Kidney capillary endothelial cell (primary cell): Measurements from ENCODE around the gene HEG1.

Source experiments
- DNase-seq: peaks from one replicate; pipeline ENCODE4 v3.0.0-alpha.2; 2018; ENCODE audit warnings: low spot score

The HEG1 gene

DNA sequence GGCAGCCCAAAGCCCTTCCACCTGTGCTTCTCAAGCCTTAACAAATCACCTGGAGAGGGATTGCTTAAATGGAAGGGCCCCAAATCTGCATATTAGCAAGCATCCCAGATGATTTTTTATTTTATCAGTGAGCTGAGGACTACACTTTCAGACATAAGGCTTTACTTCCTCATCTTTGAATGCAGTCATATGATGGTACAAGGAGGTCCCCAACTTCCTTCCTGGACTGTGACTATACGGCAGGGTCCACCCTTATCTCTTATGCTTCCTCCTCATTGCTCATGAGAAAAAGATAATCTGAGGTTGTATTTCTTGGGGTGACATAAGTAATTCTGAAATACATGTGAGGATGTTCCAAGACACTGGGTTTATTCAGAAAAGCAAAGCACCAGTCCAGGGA lies 13.7 kb upstream of the HEG1 start:
- no peak for DNase-seq

DNA sequence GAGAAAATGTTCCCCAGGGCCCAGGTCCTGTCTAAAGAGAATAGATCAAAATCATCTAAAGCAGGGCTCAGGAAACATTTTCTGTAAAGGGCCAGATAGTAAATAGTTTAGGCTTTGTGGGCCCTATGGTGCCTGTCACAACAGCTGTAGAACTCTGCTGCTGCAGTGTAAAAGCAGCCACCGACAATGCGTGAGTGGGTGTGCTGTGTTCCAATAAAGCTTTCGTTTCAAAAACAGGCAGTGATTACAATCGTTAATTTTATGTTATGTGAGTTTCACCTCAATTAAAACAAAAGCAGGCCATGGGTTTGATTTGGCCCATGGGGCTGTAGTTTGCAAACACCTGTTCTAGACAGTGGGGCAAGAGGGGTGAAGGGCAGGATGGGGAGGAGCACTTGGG lies 12.5 kb upstream of the HEG1 start:
- no peak for DNase-seq

DNA sequence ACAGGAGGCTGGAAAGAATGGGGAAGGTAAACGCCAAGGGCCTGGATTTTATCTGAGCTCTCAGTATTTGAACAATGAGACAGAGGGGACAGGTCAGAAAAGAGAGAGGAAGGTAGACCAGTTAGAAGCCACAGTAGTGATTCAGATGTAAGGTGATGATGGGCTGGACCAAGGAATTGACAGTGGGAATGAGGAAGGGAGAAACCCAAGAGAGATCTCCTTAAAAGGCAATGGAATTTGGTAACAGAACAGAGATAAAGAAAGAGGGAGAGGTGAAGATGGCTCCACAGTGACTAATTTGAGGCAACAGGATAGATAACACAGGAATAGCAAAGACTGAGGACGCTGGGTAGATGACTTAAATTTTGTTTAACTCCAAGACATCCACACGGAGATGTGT lies 11.4 kb upstream of the HEG1 start:
- DNase-seq, result no peak

DNA sequence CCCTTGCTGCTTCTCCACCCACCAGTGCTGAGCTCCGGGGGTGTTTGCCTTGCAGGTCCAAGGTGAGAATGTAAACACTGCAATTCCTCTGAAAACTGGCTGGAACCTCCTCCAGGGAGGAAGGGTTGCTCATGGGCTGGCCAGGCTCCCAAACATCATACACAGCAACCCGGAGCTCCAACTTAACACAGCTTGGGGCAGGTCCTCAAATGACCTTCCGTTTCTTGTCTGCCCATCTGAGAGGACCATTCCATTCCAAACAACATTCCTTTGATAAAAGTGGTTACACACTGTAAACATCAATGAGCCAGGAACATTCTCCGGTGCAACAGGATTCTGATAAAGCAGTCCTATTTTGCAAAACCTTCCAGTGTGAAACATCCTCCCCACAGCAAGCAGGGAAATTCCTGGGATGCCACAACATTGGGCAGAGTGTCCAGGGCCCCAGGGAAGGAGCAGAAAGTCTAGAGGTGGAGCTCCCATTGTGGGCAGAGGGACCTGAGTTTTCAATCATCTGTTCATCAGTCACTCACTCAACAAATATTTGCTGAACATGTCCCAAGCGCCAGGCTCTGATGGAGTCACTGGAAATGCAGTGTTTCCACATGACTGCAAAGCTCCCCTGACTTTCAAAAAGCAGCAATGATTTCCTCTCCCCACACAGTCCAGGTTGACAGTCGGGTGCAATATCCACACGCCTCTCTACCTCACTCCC lies 7.3 kb upstream of the HEG1 start:
- DNase-seq, result no peak

DNA sequence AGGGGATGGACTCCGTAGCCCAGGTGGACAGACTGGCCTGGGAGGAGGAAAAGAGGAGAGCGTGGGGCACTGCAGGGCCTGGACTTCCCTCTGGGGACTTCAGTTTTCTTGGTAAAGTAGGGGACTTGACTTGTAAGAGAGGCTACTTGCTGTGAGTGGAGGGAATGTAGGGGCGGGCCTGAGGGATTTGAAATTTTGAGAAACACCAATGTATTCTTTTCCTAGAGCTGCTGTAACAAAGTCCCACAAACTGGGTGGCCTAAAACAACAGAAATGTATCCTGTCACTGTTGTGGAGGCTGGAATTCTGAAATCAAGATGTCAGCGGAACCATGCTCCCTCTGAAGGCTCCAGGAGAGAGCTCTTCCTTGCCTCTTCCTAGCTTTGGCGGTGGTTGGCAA lies 5.8 kb upstream of the HEG1 start:
- no peak for DNase-seq

DNA sequence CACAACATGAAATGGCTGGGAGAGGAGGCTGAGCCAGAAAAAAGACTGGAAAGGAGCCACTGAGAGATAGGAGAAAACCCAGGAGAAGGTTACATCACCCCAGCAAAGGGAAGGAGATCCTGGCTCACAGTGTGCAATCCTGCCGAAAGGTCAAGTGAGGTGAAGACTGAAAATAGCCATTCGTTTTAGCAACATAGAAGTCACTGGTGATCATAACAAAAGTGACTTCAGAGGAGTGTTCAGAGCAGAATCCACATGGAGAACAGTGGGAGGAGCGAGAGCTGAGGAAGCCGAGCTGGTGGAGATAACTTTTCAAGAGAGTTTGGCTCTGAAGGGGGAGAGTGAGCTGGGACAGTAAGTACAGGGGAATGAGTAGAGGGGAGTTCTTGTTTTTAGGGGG lies 5.4 kb upstream of the HEG1 start:
- no peak for DNase-seq

DNA sequence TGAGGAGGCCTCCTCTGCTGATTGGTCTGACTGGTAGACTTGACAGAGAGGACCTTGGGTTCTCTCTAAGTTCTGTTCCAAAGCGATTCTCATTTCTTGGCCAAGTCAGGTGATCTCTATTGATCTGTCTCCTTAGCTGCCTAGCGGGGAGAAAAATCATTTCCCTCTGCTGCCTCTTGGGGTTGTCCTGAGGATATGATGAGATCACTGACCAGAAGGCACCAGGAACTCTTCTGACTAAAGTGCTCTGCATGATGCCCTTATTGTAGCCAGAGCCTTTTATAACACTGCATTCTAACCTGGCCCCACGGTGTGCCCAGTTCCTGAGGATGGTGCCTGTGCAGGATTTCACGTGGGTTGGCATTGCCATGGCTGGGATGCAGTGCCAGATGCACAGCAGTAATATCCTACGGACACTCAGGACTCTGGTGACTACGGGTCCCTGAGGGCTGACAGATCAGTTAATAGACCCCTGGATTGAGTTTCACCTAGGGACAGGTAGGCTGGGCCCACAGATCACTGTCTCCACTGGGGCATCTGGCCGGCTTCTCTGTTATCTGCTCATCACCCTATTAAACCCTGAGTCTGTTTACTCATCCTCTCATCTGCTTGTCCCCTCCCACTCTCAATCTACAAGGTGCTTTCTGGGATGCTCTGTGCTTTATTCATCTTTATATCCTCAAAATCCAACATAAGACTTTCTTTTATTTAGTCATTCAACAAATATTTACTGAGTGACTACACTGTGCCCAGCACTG lies 3.9 kb upstream of the HEG1 start:
- peak; percentile 36 for DNase-seq

DNA sequence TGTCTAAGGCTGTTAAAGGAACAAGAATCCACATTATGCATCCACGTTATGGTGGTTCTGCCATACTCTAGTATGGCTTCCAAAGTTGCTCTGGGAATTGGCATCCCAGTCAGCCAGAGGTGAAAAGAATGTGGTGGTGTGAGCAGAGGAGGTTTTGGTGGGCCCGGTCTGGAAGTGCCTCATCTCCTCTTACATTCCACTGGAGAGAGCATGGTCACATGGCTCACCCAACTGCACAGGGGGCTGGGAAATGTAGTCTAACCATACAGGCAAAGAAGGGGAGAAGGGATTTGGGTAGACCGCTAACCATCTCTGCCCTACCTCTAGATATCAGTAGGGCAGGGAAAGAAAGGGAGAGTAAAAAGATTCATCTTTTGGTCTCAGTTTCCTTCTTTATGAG lies 3.2 kb upstream of the HEG1 start:
- DNase-seq, result no peak

DNA sequence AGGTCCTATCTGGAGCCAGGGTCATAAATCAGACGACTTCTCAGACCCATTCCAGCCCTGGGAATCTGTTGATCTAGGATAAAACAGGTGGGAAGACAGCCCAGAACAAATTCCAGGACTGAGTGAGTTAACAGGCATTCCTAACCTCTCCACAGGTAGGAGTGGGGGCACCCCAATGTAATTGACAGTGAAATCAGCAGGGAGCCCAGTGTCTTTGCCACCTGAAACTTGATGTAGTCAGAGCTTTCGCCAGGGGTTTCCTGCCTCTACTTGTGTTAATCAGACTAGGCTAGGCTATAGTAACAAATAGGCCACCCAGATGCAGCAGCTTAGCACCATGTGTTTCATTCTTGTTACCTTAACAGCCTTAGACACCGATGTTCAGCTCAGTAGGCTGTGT lies 2.7 kb upstream of the HEG1 start:
- no peak for DNase-seq

DNA sequence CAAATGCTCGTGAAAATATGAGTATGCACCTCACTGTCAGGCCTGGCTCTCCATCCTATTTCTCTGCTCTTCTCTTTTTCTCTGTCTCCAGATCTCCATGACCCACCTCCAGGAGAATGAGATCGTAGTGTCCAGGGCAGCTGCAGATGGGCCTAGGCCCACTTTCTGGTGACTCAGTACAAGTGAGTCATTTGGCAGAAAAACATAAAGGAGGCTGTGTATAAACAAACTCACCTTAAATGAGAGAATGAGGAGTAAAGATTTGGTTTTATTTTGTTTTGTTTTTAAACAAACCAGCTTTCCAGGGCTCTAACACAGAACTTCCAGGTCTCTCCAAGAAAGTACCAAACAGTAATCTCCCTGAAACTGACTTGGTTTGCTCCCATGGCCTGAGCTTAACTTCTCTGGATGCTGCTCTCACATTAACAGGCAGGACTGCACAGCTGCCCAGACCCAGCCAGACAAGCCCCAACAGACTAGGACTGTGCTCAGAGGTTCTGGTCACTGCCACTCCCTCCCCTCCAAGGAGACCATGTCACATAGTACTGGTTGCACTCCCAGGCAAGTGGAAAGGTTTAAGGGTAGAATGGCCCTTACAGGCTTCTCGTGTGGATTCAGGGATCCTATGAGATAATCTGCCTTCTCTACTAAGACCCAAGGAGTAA lies 1.5 kb upstream of the HEG1 start:
- peak; percentile 66 for DNase-seq

DNA sequence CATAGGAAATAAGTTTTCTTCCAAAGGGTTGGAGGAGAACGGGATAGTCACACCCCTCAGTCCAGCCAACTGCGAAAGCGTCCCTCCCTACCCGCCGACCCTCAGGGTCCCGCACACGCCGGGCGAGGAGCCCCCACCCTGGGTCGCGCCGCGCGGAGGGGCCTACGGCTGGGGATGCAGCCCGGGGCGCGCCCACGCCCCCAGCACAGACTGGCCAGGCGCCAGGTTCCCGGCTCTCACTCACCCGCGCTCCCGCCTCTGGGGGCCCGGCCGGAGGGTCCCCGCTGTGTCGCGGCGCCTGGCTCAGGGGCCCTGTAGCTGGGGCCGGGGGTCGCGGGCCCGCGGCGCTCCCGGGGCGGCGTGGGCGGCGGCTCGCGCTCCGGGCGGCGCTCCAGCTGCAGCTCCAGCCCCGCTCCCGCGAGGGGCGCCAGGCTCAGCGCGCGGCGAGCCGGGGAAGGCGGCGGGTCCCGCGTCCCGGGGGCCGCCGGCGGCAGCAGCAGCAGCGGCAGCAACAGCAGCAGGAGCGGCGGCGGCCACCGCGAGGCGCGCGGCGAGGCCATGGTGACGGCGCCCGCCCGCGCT lies 375 bp downstream of the HEG1 start:
- DNase-seq, result no peak

DNA sequence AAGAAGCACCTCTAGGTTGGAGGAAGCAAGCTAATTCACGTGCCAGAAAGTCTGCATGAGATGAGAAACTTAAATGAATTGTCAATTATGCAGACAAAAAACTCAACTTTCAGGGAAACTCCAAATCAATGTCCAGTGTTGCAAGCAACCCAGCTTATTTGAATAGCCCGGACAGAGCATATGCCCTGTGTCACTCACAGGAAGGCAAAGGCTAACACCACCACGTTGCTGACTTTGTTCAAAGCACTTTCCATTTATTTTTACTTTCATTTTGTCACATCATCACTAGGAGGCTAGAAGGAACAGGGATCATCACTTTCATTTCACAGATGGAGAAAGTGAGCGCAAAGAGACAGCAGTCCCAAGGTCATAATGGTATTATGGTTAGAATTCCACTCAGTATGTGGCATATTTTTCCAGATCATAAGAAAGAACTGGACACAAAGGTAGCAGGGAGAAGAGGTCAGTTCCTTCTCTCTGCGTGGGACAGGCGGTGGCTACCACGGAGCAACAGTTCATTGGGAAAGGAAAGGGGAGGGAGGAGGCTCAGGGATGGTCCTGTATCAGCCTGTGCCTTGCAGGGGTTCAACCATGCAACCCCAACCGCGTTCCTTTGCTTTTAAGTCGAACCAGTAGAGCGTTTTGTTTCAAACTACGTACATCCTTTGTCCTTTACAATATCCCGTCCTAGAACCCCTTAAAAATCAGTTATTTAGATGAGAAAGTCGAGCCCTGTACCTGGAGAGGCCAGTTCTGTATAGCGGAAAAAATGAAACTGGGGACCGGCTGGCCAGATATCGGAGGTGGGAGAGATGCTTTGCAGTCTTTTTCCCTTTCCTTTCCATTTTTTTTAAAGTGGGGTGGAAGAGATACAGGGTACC lies 1.1 kb downstream of the HEG1 start:
- peak; percentile 36 for DNase-seq

DNA sequence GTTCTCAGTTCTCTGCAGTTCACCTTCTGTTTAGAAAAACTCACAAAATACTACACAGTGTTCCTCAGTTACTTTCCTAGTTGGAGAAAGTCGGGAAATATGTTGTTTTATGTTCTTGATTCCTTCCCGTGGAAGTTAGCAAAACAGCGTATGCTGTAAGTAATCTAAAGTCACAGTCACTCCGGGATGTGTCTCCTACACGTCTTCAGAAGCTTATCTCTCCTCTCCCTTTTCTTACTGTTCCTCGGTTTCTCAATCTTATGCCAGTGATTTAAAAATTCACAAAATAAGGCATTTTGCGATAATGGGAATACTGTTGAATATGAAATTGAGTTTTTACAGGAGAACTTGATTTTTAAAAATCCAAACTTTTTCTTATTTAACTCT lies 1.7 kb downstream of the HEG1 start:
- peak; percentile 22 for DNase-seq

DNA sequence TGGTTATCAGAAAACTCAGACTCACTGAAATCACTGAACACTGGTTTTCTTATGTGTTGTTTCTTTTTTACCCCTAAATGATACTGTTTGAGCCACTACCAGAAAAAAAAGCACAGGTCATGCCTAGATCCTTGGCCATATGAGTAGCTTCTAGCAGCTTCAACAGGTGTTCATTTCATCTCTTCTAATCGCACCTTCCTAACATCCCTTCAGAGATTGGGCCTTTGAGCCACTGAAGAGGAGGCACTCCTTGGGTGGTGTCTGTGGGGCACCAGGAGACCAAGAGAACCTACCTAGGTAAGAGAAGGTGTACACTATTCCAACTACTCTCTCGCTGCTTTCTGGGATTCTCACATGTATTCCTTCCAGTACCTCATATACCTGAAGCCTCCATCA lies 2.5 kb downstream of the HEG1 start:
- peak; percentile 16 for DNase-seq

DNA sequence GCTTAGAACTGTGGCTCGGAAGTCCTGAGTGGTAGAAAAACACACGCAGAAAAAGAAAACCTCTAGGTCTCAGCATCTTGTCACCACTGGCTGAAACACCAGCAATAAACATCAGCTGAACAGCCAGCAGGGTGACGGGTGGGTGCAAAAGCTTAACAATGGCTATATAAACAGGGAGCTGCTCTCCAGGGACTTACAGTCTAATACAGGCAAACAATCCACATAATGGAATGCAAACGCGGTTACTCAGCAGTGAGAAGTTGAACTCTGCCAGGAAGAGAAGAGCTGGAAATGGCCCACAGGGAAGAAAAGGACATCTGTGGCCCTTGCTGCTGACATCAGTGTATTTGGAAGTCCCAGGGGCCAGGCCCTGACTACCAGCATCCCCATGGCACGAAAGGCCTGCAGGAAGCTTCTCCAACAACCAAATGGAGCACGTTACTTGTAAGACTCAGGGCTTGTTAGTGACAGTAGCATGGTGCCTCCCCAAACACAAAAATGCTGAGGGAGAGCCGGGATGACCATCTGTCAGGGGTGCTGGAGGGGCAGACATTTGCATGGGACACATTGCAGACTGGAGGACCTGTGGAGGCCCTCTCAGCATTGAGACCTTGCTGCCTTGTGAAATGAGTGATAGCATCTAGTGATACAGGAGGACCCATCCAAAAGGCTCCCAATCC lies 3.0 kb downstream of the HEG1 start:
- peak; percentile 53 for DNase-seq

DNA sequence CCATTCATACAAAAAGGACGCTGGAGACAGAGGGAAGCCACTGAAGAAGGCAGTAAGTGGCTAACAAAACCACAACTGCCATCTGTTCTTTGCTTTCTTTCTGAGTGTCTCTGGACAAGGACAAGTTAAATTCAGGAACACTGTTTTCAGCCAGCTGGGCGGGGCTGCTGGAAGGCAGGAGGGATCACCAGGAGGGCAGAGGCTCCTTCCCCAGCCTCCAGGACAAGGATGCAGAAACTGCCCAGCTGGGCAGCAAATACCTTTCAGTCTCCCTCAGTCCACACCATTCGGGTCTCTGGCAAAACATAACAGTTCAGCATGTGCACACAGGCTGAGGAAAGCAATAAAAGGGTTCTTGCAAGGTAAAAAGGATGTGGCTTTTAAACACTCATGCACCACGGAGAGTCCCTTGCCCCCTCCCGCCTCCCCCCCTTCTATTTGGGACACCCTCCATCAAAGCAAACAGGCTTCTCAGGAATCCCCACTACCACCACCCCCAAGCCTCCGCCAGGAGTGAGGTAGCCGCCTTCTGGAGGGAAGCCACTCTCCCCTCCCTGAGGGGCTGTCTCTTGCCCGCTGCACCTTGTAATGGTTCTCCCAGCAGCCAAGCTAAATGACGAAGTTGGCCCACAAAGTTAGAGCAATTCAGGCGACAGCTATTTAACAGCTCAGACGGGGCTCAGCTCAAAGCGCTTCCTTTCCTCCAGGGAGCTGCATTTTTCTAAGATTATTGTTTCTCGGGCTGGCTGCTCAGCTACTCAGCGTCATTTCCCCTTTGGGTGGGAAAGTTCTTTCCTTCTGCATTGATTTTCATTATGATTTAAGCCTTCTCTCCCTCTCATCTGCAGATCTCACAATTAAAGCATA lies 3.8 kb downstream of the HEG1 start:
- DNase-seq, result peak; percentile 86

DNA sequence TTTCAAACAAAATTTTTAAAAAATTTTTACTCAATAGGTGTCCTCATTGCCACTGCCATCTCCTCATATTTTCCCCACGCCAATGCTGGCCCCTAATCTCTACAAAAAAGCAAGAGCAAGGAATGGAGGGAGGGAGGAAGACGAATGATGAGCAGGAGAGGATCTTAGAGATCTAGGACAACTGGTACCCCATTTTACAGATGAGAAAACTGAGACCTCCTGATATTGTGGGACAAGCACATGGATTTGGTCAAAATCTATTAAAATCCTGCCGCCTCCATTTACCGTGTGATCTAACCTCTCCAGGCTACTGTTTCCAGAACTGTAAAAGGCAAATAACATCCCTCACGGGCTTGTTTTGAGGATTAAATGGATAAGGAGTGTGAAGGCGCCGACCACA lies 4.6 kb downstream of the HEG1 start:
- no peak for DNase-seq

DNA sequence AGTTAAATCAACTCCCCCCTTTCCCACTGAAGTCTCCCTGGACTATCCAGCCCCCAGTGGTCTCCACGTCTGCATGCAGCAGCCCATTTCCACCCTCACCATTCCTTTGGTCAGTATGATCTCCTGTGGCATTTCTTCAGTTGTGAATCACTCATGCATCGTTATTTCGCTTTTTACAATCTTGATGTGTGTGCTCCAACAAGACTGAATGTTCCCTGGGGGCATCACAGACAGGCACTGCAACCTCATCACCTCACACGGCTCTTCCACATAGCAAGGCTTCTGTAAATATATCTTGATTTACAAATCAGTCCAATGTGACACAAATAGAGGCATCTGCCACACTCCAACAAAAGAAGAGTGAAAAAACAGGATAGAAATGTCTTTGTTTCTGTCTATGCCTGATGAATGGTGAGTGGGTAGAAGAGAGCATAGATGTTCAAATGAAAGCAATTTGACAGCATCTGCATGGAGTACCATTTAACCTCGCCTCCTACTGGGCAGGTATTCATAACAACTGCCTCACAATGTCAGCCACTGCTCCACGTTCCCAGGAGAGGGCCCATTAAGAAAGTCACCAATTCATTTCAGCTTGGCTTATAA lies 5.2 kb downstream of the HEG1 start:
- no peak for DNase-seq

DNA sequence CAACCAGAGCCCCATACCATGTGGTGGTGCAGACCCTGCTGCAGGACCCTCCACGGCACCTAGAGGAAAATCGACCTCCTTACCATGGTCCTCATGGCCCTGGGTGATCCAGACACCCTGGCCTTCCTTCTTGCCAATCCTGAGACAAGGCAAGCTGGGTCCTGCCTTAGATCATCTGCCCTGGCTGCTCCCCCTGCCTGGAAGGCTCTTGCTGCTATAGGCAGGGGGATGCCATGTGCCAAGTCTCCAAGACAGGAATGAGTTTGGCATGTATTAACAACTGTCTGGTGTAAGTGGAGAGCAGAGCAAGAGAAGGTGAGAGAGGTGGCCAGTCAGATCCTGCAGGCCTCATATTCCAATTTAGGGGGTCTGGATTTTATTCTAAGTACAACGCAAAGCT lies 7.5 kb downstream of the HEG1 start:
- no peak for DNase-seq

DNA sequence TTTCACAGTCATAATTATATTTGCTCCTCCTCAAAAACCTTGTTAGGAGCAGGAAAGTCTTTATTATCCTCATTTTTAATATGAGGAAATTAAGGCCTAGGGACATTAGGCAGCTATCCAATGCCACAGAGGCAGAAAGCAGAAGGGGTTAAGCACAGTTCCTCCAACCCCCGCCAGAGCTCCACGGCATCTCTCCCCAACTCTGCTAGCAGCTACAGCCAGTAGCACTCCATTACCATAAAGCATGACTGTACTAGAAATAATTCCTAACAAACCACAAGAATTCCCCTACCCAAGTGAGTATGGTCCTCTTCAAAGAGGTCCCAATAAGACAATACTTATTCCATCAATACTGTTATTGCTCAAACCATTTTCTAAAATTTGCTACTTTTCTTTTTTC lies 9.8 kb downstream of the HEG1 start:
- no peak for DNase-seq
